ENCODE data around the gene ZDHHC12. TPM values are rescaled to one million over a fixed set of nuclear protein-coding genes. Genes with fewer than 3 reads are reported as not detected.
A peak's percentile ranks its signal among the peaks of the same experiment; 100 is the strongest.
"Not testable (repeated sequence)": the region's sequence is repeated elsewhere in the genome, so short reads cannot be mapped to it uniquely, and the experiment has no call there.

ZDHHC12 gene
- total RNA-seq, 1 experiment from 2014 or later, result 39.7 TPM

DNA sequence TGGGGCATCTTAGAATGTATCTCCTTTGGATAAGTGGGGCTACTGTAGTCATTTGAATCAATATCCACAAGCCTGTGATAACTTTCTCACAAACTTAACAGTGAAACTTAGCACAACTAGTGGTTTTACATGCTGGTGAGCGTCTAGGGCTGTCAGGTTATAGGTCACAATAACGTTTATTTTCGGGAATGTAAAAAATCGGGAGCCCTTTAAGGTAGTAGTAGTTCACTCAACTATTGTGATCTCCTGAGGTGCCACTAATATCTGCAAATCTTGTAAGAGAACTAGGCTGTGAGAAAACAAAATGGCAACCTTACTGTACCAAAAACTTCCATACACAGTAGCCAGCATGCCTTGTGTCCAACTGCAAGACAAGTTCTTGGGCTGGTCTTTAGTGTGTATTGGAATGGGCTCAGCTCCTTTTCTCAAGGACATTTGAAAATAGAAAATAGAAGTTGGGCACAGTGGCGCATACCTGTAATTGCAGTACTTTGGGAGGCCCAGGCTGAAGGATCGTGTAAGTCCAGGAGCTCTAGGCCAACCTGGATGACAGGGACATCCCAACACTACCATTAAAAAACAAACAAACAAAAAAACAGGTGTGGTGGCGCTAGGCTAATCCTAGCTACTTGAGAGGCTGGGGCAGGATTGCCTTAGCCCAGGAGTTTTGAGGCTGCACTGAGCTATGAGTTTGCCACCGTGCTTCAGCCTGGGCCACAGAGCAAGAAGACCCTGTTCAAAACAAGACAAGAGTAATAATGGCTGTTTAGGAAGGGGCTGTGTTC lies 26.8 kb downstream of the ZDHHC12 start (continued):
- TF ChIP-seq CDX4 (CRISPR knock-in tag; IDR thresholded peaks at IDR 0.05; ENCODE audit: borderline replicate concordance) (no peak), GTF2I (CRISPR knock-in tag; conservative IDR thresholded peaks at IDR 0.05) (no peak), AR (CRISPR knock-in tag; IDR thresholded peaks at IDR 0.05) (peak; percentile 81), ELF4 (CRISPR knock-in tag; IDR thresholded peaks at IDR 0.05; ENCODE audit: low read depth) (no peak), PRRX2 (CRISPR knock-in tag; IDR thresholded peaks at IDR 0.05) (peak; percentile 85)
- TF ChIP-seq, protein P1, sequence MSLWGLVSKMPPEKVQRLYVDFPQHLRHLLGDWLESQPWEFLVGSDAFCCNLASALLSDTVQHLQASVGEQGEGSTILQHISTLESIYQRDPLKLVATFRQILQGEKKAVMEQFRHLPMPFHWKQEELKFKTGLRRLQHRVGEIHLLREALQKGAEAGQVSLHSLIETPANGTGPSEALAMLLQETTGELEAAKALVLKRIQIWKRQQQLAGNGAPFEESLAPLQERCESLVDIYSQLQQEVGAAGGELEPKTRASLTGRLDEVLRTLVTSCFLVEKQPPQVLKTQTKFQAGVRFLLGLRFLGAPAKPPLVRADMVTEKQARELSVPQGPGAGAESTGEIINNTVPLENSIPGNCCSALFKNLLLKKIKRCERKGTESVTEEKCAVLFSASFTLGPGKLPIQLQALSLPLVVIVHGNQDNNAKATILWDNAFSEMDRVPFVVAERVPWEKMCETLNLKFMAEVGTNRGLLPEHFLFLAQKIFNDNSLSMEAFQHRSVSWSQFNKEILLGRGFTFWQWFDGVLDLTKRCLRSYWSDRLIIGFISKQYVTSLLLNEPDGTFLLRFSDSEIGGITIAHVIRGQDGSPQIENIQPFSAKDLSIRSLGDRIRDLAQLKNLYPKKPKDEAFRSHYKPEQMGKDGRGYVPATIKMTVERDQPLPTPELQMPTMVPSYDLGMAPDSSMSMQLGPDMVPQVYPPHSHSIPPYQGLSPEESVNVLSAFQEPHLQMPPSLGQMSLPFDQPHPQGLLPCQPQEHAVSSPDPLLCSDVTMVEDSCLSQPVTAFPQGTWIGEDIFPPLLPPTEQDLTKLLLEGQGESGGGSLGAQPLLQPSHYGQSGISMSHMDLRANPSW (CRISPR knock-in tag; conservative IDR thresholded peaks at IDR 0.05; ENCODE audit: low read depth), result no peak
- TF ChIP-seq, protein P2, sequence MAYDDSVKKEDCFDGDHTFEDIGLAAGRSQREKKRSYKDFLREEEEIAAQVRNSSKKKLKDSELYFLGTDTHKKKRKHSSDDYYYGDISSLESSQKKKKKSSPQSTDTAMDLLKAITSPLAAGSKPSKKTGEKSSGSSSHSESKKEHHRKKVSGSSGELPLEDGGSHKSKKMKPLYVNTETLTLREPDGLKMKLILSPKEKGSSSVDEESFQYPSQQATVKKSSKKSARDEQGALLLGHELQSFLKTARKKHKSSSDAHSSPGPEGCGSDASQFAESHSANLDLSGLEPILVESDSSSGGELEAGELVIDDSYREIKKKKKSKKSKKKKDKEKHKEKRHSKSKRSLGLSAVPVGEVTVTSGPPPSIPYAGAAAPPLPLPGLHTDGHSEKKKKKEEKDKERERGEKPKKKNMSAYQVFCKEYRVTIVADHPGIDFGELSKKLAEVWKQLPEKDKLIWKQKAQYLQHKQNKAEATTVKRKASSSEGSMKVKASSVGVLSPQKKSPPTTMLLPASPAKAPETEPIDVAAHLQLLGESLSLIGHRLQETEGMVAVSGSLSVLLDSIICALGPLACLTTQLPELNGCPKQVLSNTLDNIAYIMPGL (CRISPR knock-in tag; IDR thresholded peaks at IDR 0.05), result no peak
- TF ChIP-seq, protein P3, sequence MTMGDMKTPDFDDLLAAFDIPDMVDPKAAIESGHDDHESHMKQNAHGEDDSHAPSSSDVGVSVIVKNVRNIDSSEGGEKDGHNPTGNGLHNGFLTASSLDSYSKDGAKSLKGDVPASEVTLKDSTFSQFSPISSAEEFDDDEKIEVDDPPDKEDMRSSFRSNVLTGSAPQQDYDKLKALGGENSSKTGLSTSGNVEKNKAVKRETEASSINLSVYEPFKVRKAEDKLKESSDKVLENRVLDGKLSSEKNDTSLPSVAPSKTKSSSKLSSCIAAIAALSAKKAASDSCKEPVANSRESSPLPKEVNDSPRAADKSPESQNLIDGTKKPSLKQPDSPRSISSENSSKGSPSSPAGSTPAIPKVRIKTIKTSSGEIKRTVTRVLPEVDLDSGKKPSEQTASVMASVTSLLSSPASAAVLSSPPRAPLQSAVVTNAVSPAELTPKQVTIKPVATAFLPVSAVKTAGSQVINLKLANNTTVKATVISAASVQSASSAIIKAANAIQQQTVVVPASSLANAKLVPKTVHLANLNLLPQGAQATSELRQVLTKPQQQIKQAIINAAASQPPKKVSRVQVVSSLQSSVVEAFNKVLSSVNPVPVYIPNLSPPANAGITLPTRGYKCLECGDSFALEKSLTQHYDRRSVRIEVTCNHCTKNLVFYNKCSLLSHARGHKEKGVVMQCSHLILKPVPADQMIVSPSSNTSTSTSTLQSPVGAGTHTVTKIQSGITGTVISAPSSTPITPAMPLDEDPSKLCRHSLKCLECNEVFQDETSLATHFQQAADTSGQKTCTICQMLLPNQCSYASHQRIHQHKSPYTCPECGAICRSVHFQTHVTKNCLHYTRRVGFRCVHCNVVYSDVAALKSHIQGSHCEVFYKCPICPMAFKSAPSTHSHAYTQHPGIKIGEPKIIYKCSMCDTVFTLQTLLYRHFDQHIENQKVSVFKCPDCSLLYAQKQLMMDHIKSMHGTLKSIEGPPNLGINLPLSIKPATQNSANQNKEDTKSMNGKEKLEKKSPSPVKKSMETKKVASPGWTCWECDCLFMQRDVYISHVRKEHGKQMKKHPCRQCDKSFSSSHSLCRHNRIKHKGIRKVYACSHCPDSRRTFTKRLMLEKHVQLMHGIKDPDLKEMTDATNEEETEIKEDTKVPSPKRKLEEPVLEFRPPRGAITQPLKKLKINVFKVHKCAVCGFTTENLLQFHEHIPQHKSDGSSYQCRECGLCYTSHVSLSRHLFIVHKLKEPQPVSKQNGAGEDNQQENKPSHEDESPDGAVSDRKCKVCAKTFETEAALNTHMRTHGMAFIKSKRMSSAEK (CRISPR knock-in tag; IDR thresholded peaks at IDR 0.05; ENCODE audit: borderline replicate concordance), result peak; percentile 32; the same call in 1 of the 2 replicates

- ChIA-PET CTCF (interaction anchor here (0.6 kb wide), 1 partner anchor 8 kb away, joined by 3 read pairs; the partner anchor contains the start of gene PKN3), POLR2A (no interaction called here)
- Mint-ChIP-seq H3K4me1 (peaks cover 18% of the 10 kb centered on the region), H3K4me3 (no peak overlapping the region), H3K27ac (no peak overlapping the region), H3K27me3 (ENCODE audit: low read depth) (no peaks in the 10 kb centered on the region), H3K36me3 (peaks cover 63% of the 10 kb centered on the region), H3K9me3 (no peaks in the 10 kb centered on the region)
- DNase-seq (ENCODE audit: low spot score) (no peak), ATAC-seq (no peak)
- TF ChIP-seq ATF1 (CRISPR knock-in tag; IDR thresholded peaks at IDR 0.05) (no peak), ZNF138 (CRISPR knock-in tag; conservative IDR thresholded peaks at IDR 0.05) (no peak), NR3C1 (CRISPR knock-in tag; conservative IDR thresholded peaks at IDR 0.05; ENCODE audit: low read depth) (no peak), IRF2 (CRISPR knock-in tag; IDR thresholded peaks at IDR 0.05; ENCODE audit: borderline replicate concordance, low read depth) (no peak), EMX1 (CRISPR knock-in tag; IDR thresholded peaks at IDR 0.05) (no peak), CBFB (CRISPR knock-in tag; IDR thresholded peaks at IDR 0.05; ENCODE audit: low read depth) (no peak)
These were observed 29.6 kb downstream of the ZDHHC12 start for GRCh38 chr9:128694344-128694743.

- H3K4me3 Mint-ChIP-seq; H3K27me3 Mint-ChIP-seq (ENCODE audit: low read depth); ATAC-seq; POLR2A ChIA-PET; H3K9me3 Mint-ChIP-seq; DNase-seq (ENCODE audit: low spot score): not testable (repeated sequence)
- H3K36me3 Mint-ChIP-seq, result peaks cover 63% of the 10 kb centered on the region
- H3K4me1 Mint-ChIP-seq, result peaks cover 18% of the 10 kb centered on the region
- H3K27ac Mint-ChIP-seq, result peak overlapping the region; percentile 38
- CTCF ChIA-PET, result interaction anchor here (0.6 kb wide), 1 partner anchor 9 kb away, joined by 3 read pairs; the partner anchor contains the start of gene PKN3
These were observed 30.2 kb downstream of the ZDHHC12 start for GRCh38 chr9:128693738-128694137.
